ENCODE results near the gene WDR38.
A peak's percentile ranks its signal among the peaks of the same experiment; 100 is the strongest.
"Not testable (repeated sequence)": the region's sequence is repeated elsewhere in the genome, so short reads cannot be mapped to it uniquely, and the experiment has no call there.

WDR38 gene

GRCh38 chr9:124840300-124840833 lies 12.9 kb upstream of the WDR38 start:
- Histone ChIP-seq H3K36me3 (ENCODE audit: insufficient read depth, low read length) (no peaks in the 10 kb centered on the region), H3K4me3 (ENCODE audit: low read length) (no peak overlapping the region), H3K4me1 (ENCODE audit: insufficient read depth, low read length) (no peaks in the 10 kb centered on the region), H2AFZ (ENCODE audit: low read depth, low read length) (no peak overlapping the region), H3K9me3 (ENCODE audit: low read length) (no peaks in the 10 kb centered on the region), H3K27me3 (ENCODE audit: insufficient read depth, low read length) (no peaks in the 10 kb centered on the region)

GRCh38 chr9:124841075-124841821 lies 12.0 kb upstream of the WDR38 start:
- no peaks in the 10 kb centered on the region for H3K4me1 ChIP-seq (ENCODE audit: insufficient read depth, low read length)
- H3K27me3 ChIP-seq (ENCODE audit: insufficient read depth, low read length): no peaks in the 10 kb centered on the region
- no peak overlapping the region for H2AFZ ChIP-seq (ENCODE audit: low read depth, low read length)
- H3K36me3 ChIP-seq (ENCODE audit: insufficient read depth, low read length): no peaks in the 10 kb centered on the region
- H3K9me3 ChIP-seq (ENCODE audit: low read length): no peaks in the 10 kb centered on the region
- H3K4me3 ChIP-seq (ENCODE audit: low read length): no peak overlapping the region

- H3K27me3 ChIP-seq (ENCODE audit: insufficient read depth, low read length): no peaks in the 10 kb centered on the region
- H3K4me3 ChIP-seq (ENCODE audit: low read length): no peak overlapping the region
- no peak overlapping the region for H2AFZ ChIP-seq (ENCODE audit: low read depth, low read length)
- no peaks in the 10 kb centered on the region for H3K4me1 ChIP-seq (ENCODE audit: insufficient read depth, low read length)
- no peaks in the 10 kb centered on the region for H3K36me3 ChIP-seq (ENCODE audit: insufficient read depth, low read length)
- no peaks in the 10 kb centered on the region for H3K9me3 ChIP-seq (ENCODE audit: low read length)
Measured at GRCh38 chr9:124843456-124844034, 9.7 kb upstream of the WDR38 start.

- no peaks in the 10 kb centered on the region for H3K9me3 ChIP-seq (ENCODE audit: low read length)
- no peaks in the 10 kb centered on the region for H3K36me3 ChIP-seq (ENCODE audit: insufficient read depth, low read length)
- no peaks in the 10 kb centered on the region for H3K4me1 ChIP-seq (ENCODE audit: insufficient read depth, low read length)
- no peak overlapping the region for H3K4me3 ChIP-seq (ENCODE audit: low read length)
- H2AFZ ChIP-seq (ENCODE audit: low read depth, low read length): no peak overlapping the region
- H3K27me3 ChIP-seq (ENCODE audit: insufficient read depth, low read length): no peaks in the 10 kb centered on the region
Measured at GRCh38 chr9:124844291-124844690, 9.0 kb upstream of the WDR38 start.

DNA sequence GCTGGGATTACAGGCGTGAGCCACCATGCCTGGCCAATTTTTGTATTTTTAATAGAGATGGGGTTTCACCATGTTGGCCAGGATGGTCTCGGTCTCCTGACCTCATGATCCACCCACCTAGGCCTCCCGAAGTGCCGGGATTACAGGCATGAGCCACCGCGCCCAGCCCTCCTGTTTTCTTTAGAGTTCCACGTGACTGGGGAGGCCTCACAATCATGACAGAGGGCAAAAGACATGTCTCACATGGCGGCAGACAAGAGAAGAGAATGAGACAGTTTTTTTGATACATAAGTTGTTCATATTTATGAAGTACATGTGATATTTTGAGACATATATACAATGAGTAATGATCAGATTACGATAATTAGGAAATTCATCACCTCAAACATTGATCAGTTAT lies 6.8 kb upstream of the WDR38 start:
- not testable (repeated sequence) for H3K4me1 ChIP-seq (ENCODE audit: insufficient read depth, low read length); H2AFZ ChIP-seq (ENCODE audit: low read depth, low read length); H3K27me3 ChIP-seq (ENCODE audit: insufficient read depth, low read length); H3K4me3 ChIP-seq (ENCODE audit: low read length); H3K9me3 ChIP-seq (ENCODE audit: low read length); H3K36me3 ChIP-seq (ENCODE audit: insufficient read depth, low read length)

DNA sequence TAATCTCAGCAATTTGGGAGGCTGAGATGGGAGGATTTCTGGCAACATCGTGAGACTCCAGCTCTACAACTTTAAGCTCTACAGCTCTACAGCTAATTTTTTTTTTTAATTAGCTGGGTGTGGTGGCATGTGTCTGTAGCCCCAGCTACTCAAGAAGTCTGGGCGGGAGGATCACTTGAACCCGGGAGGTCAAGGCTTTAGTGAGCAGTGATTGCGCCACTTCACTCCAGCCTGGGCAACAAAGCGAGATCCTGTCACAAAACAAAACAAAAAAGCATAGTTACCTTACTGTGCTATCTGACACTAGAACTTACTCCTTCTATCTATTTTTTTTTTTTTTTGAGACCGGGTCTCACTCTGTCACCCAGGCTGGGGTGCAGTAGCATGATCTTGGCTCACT lies 6.3 kb upstream of the WDR38 start:
- Histone ChIP-seq H3K4me3 (ENCODE audit: low read length) (no peak overlapping the region), H3K27me3 (ENCODE audit: insufficient read depth, low read length) (no peaks in the 10 kb centered on the region), H3K36me3 (ENCODE audit: insufficient read depth, low read length) (no peaks in the 10 kb centered on the region), H3K4me1 (ENCODE audit: insufficient read depth, low read length) (peaks cover 5% of the 10 kb centered on the region), H2AFZ (ENCODE audit: low read depth, low read length) (no peak overlapping the region), H3K9me3 (ENCODE audit: low read length) (no peaks in the 10 kb centered on the region)

DNA sequence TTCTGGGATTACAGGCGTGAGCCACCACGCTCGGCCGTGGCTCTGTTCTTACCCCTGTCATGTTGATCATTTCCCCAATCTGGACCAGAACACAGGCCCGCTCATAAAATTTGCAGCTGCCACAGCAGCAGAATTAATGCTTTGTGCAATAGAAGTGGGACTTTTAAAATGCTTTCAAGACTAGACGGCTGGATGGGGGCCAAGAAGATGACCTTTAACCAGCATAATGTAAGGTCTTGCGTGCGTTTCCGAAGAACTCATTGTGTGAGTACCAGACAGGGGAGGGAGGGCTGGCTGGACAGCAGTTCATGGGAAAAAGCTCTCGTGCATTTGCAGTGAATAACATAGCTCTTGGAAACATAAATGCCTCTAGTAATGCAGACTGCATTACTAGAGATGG lies 3.5 kb upstream of the WDR38 start:
- Histone ChIP-seq H3K27me3 (ENCODE audit: insufficient read depth, low read length) (no peaks in the 10 kb centered on the region), H3K4me3 (ENCODE audit: low read length) (no peak overlapping the region), H3K9me3 (ENCODE audit: low read length) (no peaks in the 10 kb centered on the region), H2AFZ (ENCODE audit: low read depth, low read length) (no peak overlapping the region), H3K36me3 (ENCODE audit: insufficient read depth, low read length) (no peaks in the 10 kb centered on the region), H3K4me1 (ENCODE audit: insufficient read depth, low read length) (peaks cover 12% of the 10 kb centered on the region)

DNA sequence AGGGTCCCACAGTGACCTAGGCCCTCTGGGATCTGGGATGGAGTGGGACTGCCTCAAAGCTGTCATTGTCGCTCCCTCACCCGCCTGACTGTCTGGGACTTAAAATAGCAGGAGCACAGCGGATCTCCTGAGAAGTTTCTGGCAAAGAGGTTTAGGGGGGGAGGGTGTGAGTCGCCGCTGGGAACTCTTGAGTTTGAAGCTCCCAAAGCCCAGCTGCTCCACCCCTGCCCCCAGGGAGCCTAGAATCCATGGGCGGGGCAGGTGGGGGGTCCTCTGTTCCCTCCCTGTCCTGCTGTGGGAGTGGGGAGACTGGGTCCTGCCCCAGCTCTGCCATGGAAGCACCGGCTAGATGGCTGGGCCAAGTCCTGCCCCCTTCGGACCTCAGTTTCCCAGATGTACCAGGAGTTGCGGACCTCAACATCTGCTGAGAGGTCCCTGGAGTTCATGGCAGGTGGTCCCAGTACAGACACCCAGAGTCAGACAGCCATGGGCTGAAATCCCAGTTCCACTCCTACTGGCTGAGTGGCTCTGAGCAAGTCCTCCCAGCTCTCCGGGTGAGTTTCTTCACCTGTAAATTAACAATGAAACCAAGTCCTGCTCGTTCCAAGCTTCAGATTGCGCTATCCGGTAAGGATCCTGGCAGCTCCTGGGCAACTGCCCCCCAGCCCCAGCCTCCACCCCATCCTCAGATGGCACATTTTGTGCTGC lies 985 bp upstream of the WDR38 start:
- H3K4me3 ChIP-seq (ENCODE audit: low read length): peak overlapping the region; percentile 38
- no peak overlapping the region for H2AFZ ChIP-seq (ENCODE audit: low read depth, low read length)
- H3K27me3 ChIP-seq (ENCODE audit: insufficient read depth, low read length): no peaks in the 10 kb centered on the region
- peaks cover 12% of the 10 kb centered on the region for H3K4me1 ChIP-seq (ENCODE audit: insufficient read depth, low read length)
- H3K36me3 ChIP-seq (ENCODE audit: insufficient read depth, low read length): peaks cover 2% of the 10 kb centered on the region
- no peaks in the 10 kb centered on the region for H3K9me3 ChIP-seq (ENCODE audit: low read length)

- H3K9me3 ChIP-seq (ENCODE audit: low read length): no peaks in the 10 kb centered on the region
Measured at GRCh38 chr9:124853605-124854143, 414 bp downstream of the WDR38 start.

DNA sequence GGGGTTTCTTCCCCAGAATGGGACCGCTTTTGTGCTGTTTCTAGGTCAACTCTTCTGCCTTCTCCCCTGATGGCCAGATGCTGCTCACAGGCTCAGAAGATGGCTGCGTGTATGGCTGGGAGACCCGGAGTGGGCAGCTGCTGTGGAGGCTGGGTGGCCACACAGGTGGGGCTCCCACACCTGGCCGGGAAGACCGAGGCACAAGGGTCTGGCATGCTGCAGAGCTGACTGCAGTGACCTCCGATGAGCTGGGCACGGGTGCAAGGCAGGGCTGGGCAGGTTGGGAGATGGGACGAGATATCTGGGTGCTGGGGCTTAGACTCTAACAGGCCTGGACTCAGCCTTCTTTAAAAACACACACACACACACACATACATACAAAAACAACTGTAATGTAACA lies 901 bp downstream of the WDR38 start:
- no peaks in the 10 kb centered on the region for H3K27me3 ChIP-seq (ENCODE audit: insufficient read depth, low read length)
- no peak overlapping the region for H2AFZ ChIP-seq (ENCODE audit: low read depth, low read length)
- peaks cover 21% of the 10 kb centered on the region for H3K36me3 ChIP-seq (ENCODE audit: insufficient read depth, low read length)
- no peak overlapping the region for H3K4me3 ChIP-seq (ENCODE audit: low read length)
- H3K9me3 ChIP-seq (ENCODE audit: low read length): no peaks in the 10 kb centered on the region
- H3K4me1 ChIP-seq (ENCODE audit: insufficient read depth, low read length): peaks cover 12% of the 10 kb centered on the region

More at GRCh38 chr9:124853605-124854143, 414 bp downstream of the WDR38 start:
- Histone ChIP-seq H3K36me3 (ENCODE audit: insufficient read depth, low read length) (peaks cover 16% of the 10 kb centered on the region), H2AFZ (ENCODE audit: low read depth, low read length) (peak overlapping the region; percentile 17), H3K4me3 (ENCODE audit: low read length) (peak overlapping the region; percentile 38), H3K27me3 (ENCODE audit: insufficient read depth, low read length) (no peaks in the 10 kb centered on the region), H3K4me1 (ENCODE audit: insufficient read depth, low read length) (peaks cover 12% of the 10 kb centered on the region)

GRCh38 chr9:124854822-124855221 lies 1.6 kb downstream of the WDR38 start:
- Histone ChIP-seq H3K9me3 (ENCODE audit: low read length) (no peaks in the 10 kb centered on the region), H3K4me3 (ENCODE audit: low read length) (no peak overlapping the region), H3K36me3 (ENCODE audit: insufficient read depth, low read length) (peaks cover 28% of the 10 kb centered on the region), H3K4me1 (ENCODE audit: insufficient read depth, low read length) (peaks cover 11% of the 10 kb centered on the region), H3K27me3 (ENCODE audit: insufficient read depth, low read length) (no peaks in the 10 kb centered on the region), H2AFZ (ENCODE audit: low read depth, low read length) (no peak overlapping the region)

GRCh38 chr9:124855566-124855943 lies 2.3 kb downstream of the WDR38 start:
- no peaks in the 10 kb centered on the region for H3K9me3 ChIP-seq (ENCODE audit: low read length)
- H3K4me1 ChIP-seq (ENCODE audit: insufficient read depth, low read length): peaks cover 15% of the 10 kb centered on the region
- no peaks in the 10 kb centered on the region for H3K27me3 ChIP-seq (ENCODE audit: insufficient read depth, low read length)
- H3K36me3 ChIP-seq (ENCODE audit: insufficient read depth, low read length): peaks cover 35% of the 10 kb centered on the region
- H2AFZ ChIP-seq (ENCODE audit: low read depth, low read length): no peak overlapping the region
- H3K4me3 ChIP-seq (ENCODE audit: low read length): no peak overlapping the region
